ENCODE results near the gene ADAMTS2.

ADAMTS2 gene

GRCh38 chr5:179371681-179372680 is 26.7 kb upstream of the ADAMTS2 start:
- no peak for DNase-seq

GRCh38 chr5:179371121-179371510 is 25.9 kb upstream of the ADAMTS2 start:
- no peak for DNase-seq

- DNase-seq, result no peak
These were observed 25.3 kb upstream of the ADAMTS2 start for GRCh38 chr5:179370490-179371120.

GRCh38 chr5:179369530-179369884 is 24.2 kb upstream of the ADAMTS2 start:
- DNase-seq, result no peak

- no peak for DNase-seq
These were observed 23.7 kb upstream of the ADAMTS2 start for GRCh38 chr5:179368806-179369529.

- no peak for DNase-seq
These were observed 23.0 kb upstream of the ADAMTS2 start for GRCh38 chr5:179368126-179368805.

GRCh38 chr5:179367491-179367890 is 22.2 kb upstream of the ADAMTS2 start:
- DNase-seq, result no peak

- DNase-seq, result no peak
These were observed 17.1 kb upstream of the ADAMTS2 start for GRCh38 chr5:179362355-179362754.

- DNase-seq, result no peak
These were observed 15.9 kb upstream of the ADAMTS2 start for GRCh38 chr5:179361037-179361603.

GRCh38 chr5:179357031-179357430 is 11.8 kb upstream of the ADAMTS2 start:
- no peak for DNase-seq

GRCh38 chr5:179355976-179356974 is 11.0 kb upstream of the ADAMTS2 start:
- DNase-seq, result no peak

GRCh38 chr5:179354305-179354882 is 9.1 kb upstream of the ADAMTS2 start:
- no peak for DNase-seq

GRCh38 chr5:179348843-179349242 is 3.6 kb upstream of the ADAMTS2 start:
- DNase-seq, result no peak

- no peak for DNase-seq
These were observed 2.8 kb upstream of the ADAMTS2 start for GRCh38 chr5:179348011-179348530.

- DNase-seq, result no peak
These were observed 2.3 kb upstream of the ADAMTS2 start for GRCh38 chr5:179347581-179347980.

GRCh38 chr5:179346875-179347274 is 1.6 kb upstream of the ADAMTS2 start:
- no peak for DNase-seq

GRCh38 chr5:179346401-179346800 is 1.1 kb upstream of the ADAMTS2 start:
- DNase-seq, result no peak

GRCh38 chr5:179345183-179345432 is 153 bp downstream of the ADAMTS2 start:
- no peak for DNase-seq

- no peak for DNase-seq
These were observed 654 bp downstream of the ADAMTS2 start for GRCh38 chr5:179344431-179345182.
